ENCODE results near the gene CD101. TPM values are rescaled to one million over a fixed set of nuclear protein-coding genes. Genes with fewer than 3 reads are reported as not detected.
A peak's percentile ranks its signal among the peaks of the same experiment; 100 is the strongest.

CD101 gene
- total RNA-seq, 3 donors from 2014 or later: 0.65 to 1.2 (median 1.2) TPM

DNA sequence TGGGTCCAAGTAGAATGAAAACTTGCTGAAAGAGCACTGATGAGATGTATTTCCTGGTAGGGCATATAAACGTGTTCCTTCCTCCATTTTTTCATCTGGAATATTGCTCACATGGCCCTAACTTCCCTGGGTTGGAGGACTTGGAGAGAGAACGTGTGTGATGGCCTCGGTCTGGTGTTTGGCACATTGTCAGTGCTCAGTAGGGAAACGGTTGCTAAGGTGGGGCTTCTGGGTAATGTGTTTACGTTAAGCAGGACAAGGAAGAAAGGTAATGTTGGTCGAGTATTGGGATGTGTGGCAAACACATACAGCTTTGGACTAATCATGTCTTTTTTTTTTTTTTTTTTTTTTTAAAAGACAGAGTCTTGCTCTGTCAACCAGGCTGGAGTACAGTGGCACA, 64.8 kb downstream of the CD101 start:
- Mint-ChIP-seq H3K4me3 (no peak overlapping the region), H3K27me3 (ENCODE audit: low read depth) (no peaks in the 10 kb centered on the region), H3K4me1 (ENCODE audit: low read depth) (peaks cover 41% of the 10 kb centered on the region), H3K9me3 (no peaks in the 10 kb centered on the region), H3K36me3 (ENCODE audit: insufficient read depth) (peaks cover 43% of the 10 kb centered on the region)
- ATAC-seq (no peak), DNase-seq (no peak)

DNA sequence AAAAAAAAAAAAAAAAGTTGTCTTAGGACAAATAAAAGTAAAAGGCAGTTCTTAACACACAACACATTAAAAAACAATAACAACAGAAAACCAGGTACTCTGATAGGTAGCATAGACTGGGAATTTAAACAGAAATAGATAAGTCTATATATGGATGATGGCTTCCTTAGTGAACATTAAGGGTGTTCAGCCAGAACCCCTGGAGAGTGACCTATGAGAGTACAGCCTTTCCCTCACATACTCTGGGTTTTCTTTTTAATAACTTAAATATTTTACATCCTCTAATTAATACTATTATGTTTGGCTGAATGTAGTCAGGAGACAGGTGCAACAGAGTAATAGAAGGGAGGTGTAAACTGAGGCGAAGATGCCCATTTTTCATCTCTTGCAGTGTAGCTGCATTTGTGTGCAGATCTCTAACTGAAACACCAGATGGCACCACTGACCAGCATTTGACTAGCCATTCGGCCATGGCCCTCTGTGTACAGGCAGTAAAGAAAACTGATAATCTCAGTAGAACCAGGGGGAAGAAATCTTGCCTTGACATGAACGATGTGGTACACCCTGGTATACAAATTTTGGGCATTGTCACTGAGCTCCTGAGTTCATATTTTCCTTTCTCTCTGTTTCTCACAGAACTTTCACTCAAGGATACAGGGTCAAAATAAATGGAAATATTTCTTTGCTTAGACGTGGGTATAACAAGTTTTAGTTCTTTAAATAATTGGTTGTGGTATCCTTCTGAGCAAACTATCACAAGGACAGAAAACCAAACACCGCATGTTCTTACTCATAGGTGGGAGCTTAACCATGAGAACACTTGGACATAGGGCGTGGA, 66.2 kb downstream of the CD101 start:
- Mint-ChIP-seq H3K4me1 (ENCODE audit: low read depth) (peaks cover 28% of the 10 kb centered on the region), H3K27me3 (ENCODE audit: low read depth) (no peaks in the 10 kb centered on the region), H3K4me3 (no peak overlapping the region), H3K36me3 (ENCODE audit: insufficient read depth) (peaks cover 44% of the 10 kb centered on the region), H3K9me3 (no peaks in the 10 kb centered on the region)
- DNase-seq: peak; percentile 32
- peak; percentile 72 to 79 for ATAC-seq

GRCh38 chr1:117068580-117068979, 67.0 kb downstream of the CD101 start:
- peaks cover 39% of the 10 kb centered on the region for H3K36me3 Mint-ChIP-seq (ENCODE audit: insufficient read depth)
- no peak overlapping the region for H3K4me3 Mint-ChIP-seq
- peaks cover 26% of the 10 kb centered on the region for H3K4me1 Mint-ChIP-seq (ENCODE audit: low read depth)
- H3K9me3 Mint-ChIP-seq: no peaks in the 10 kb centered on the region
- no peak for ATAC-seq
- no peak for DNase-seq
- H3K27me3 Mint-ChIP-seq (ENCODE audit: low read depth): no peaks in the 10 kb centered on the region

DNA sequence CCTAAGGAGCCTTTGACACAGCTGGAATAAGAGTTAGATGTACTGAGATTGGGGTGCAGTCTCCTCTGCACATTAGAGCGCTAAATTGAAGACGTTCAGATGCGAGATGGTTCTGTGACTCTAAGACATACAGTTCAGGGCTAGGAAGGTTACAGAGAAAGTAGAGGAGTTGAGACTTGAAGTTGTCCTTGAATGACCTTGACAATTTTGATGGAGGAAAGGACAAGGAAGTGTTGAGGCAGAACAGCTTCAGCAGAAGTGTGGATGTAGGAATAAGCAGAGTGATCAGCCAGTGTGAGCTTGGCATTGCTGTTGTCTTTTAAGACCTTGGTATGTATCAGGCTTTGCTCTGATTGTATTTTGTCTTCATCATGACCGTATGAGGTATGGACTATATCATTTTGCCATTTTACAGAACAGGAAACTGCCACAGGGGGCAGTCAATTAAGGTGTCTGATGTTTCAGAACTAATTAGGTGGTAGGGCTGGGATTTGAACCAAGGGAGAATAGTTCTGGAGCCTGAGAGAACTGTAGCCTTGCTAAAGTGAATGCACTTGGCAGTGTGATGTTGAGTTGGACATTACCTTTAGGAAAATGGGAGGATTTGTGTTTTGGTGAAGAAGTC, 67.8 kb downstream of the CD101 start:
- Mint-ChIP-seq H3K4me1 (ENCODE audit: low read depth) (peaks cover 21% of the 10 kb centered on the region), H3K4me3 (no peak overlapping the region), H3K36me3 (ENCODE audit: insufficient read depth) (peaks cover 37% of the 10 kb centered on the region), H3K9me3 (no peaks in the 10 kb centered on the region), H3K27me3 (ENCODE audit: low read depth) (no peaks in the 10 kb centered on the region)
- no peak for DNase-seq
- ATAC-seq: no peak

GRCh38 chr1:117070124-117070523, 68.6 kb downstream of the CD101 start:
- Mint-ChIP-seq H3K27me3 (ENCODE audit: low read depth) (no peaks in the 10 kb centered on the region), H3K36me3 (ENCODE audit: insufficient read depth) (peaks cover 40% of the 10 kb centered on the region), H3K4me1 (ENCODE audit: low read depth) (peaks cover 24% of the 10 kb centered on the region), H3K4me3 (no peak overlapping the region), H3K9me3 (no peaks in the 10 kb centered on the region)
- ATAC-seq (peak; percentile 57 to 61), DNase-seq (no peak)

DNA sequence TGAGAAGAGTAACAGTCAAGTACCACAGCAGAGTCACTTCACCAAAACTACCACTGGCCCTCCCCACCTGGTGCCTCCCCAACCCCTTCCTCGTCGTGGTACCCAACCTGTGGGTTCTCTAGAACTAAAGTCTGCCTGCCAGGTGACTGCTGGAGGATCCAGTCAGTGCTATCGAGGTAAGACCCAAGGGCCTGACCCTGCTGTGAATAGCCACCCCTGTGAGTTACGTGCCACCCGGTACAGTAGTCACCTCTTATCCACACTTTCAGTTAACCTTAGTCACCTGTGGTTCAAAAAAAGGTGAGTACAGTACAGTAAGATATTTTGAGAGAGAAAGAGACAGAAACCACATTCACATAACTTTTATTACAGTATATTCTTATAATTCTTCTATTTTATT, 75.1 kb downstream of the CD101 start:
- DNase-seq (no peak), ATAC-seq (peak in 1 of 2 donors; percentile 8)
- peak overlapping the region; percentile 33 for H3K4me3 Mint-ChIP-seq

GRCh38 chr1:117077267-117077666, 75.7 kb downstream of the CD101 start:
- no peaks in the 10 kb centered on the region for H3K9me3 Mint-ChIP-seq
- H3K27me3 Mint-ChIP-seq (ENCODE audit: low read depth): no peaks in the 10 kb centered on the region
- DNase-seq (peak; percentile 20), ATAC-seq (peak; percentile 99 to 100)
- H3K36me3 Mint-ChIP-seq (ENCODE audit: insufficient read depth): peaks cover 63% of the 10 kb centered on the region
- H3K4me3 Mint-ChIP-seq: peak overlapping the region; percentile 46
- H3K4me1 Mint-ChIP-seq (ENCODE audit: low read depth): peaks cover 22% of the 10 kb centered on the region

More for the DNA sequence above, 75.1 kb downstream of the CD101 start:
- Mint-ChIP-seq H3K36me3 (ENCODE audit: insufficient read depth) (peaks cover 65% of the 10 kb centered on the region), H3K4me1 (ENCODE audit: low read depth) (peaks cover 21% of the 10 kb centered on the region), H3K9me3 (no peaks in the 10 kb centered on the region), H3K27me3 (ENCODE audit: low read depth) (no peaks in the 10 kb centered on the region)

- ATAC-seq (no peak), DNase-seq (no peak)
- Mint-ChIP-seq H3K36me3 (ENCODE audit: insufficient read depth) (peaks cover 64% of the 10 kb centered on the region), H3K4me3 (no peak overlapping the region), H3K27me3 (ENCODE audit: low read depth) (no peaks in the 10 kb centered on the region), H3K4me1 (ENCODE audit: low read depth) (peaks cover 38% of the 10 kb centered on the region), H3K9me3 (no peaks in the 10 kb centered on the region)
Measured at GRCh38 chr1:117079737-117080136, 78.2 kb downstream of the CD101 start.

GRCh38 chr1:117084231-117084630, 82.7 kb downstream of the CD101 start:
- ATAC-seq: no peak
- Mint-ChIP-seq H3K9me3 (no peaks in the 10 kb centered on the region), H3K36me3 (ENCODE audit: insufficient read depth) (peaks cover 41% of the 10 kb centered on the region), H3K4me1 (ENCODE audit: low read depth) (peaks cover 17% of the 10 kb centered on the region), H3K27me3 (ENCODE audit: low read depth) (no peaks in the 10 kb centered on the region), H3K4me3 (no peak overlapping the region)
- no peak for DNase-seq

Other genes with a start within 250 kb of the CD101 start
- 100 to 1,000 TPM; 353 to 393 (median 374) TPM for gene CD2, start 247.3 kb upstream of the CD101 start, total RNA-seq
- gene PTGFRN, start 91.8 kb upstream of the CD101 start, total RNA-seq: 10 to 100 TPM in 2 of 3 donors, 1 to 10 TPM in 1; 10.0 to 17.0 (median 15.5) TPM
- gene TTF2, start 58.6 kb downstream of the CD101 start, total RNA-seq: 10 to 100 TPM; 59.8 to 62.4 (median 60.7) TPM
- gene TRIM45, start 120.0 kb downstream of the CD101 start, total RNA-seq: under 1 TPM; 0.15 to 0.33 (median 0.21) TPM
- not detected for gene VTCN1, start 209.2 kb downstream of the CD101 start, total RNA-seq